Activated CD4-positive, CD25-positive, alpha-beta regulatory T cell treated with anti-CD3 and anti-CD28 coated beads, Interleukin-2, amount 50 U/mL, for 24 hours (primary cell): ENCODE data around the gene DNAJA1.
"Not testable (repeated sequence)": the region's sequence is repeated elsewhere in the genome, so short reads cannot be mapped to it uniquely, and the experiment has no call there.

Experiments used
- ATAC-seq, 2 donors: fragments of 150-1000 bp; cut with Tn5 transposase; one replicate each; pipeline ENCODE4 v1.10.0; 2021; ENCODE audit warnings: mild to moderate bottlenecking in 1 of 2, moderate library complexity in 1 of 2

Gene DNAJA1

DNA sequence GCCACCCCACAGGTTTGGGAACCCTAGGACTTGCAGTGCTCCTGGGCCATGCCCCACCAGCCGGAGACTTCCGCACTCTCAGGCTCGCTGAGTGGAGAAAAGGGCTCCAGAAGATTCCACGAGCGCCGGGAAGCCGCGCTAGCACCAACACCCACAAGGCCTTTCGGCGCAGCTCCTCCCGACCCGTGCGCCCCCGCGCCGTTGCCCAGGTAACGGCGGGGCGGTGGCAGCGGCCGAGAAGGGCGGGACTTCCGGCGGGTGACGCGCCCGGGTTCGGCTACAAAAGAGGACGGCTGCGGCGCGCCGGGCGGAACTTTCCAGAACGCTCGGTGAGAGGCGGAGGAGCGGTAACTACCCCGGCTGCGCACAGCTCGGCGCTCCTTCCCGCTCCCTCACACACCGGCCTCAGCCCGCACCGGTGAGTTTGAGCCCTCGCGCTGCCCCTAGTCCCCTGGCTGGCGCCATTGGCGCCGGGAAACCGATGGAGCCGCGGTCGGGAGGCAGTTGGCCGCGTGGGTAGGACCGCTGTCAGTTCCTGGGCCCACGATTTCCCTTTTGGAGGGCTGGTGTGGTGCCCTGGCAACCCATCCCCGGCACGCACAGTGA lies at the start of gene DNAJA1:
DNAJA1 (plus strand) TSS at position 308 of the 606 bp plus-strand sequence. CDS start 1,212 bp downstream, outside the sequence.
- peak; percentile 80 to 85 for ATAC-seq

DNA sequence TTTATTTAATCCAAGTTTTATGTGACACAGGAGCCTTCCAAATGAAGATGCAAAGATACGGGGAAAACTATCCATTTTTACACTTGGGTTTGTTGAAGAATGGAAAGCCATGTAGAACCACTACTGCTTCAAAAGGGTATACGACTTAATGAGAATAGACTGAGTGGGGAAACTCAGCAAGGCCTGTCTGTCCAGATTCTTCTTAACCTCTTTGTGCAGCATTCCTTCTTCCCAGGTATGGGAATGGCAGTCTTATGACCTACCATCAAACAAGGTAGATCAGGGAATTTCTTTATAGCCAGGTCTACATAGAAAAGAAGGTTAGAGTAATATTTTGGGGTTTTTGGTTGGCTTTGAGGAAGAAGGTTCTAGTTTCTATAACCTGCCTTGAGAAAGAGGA lies 47.0 kb upstream of the DNAJA1 start:
- no peak for ATAC-seq

GRCh38 chr9:32986971-32987370 lies 38.1 kb upstream of the DNAJA1 start:
- no peak for ATAC-seq

GRCh38 chr9:32989660-32990059 lies 35.4 kb upstream of the DNAJA1 start:
- no peak for ATAC-seq

DNA sequence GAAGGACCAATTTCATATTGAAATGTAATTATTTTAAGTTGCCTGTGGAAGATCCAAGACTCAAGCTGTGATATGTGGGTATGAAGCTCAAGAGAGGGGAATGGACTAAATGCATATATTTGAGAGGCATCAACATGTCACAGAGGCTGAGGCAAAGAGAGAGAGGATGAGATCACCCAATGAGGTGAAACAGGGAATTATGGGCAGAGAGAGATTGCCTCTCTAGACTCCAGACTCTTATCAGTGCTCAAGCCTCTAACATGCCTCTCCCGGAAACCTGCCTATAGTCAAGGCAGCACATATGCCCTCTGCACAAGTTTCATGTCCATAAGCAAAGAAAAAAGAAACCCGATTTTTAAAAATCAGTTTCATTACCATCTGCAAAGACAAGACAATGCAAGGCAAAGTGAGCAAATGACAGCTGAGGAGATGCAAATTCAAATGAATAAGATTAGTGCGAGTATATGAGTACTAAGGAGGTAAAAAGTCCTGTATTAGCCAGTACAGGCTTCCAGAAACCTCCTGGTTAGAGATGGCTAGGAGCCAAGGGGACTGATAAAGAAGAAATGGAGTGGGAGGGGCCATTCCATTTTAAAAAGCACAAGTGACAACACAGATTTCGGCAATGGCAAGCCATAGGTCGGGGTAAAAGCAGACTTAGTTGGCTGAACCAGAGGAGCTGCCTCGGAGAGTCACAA lies 33.0 kb upstream of the DNAJA1 start:
- no peak for ATAC-seq

DNA sequence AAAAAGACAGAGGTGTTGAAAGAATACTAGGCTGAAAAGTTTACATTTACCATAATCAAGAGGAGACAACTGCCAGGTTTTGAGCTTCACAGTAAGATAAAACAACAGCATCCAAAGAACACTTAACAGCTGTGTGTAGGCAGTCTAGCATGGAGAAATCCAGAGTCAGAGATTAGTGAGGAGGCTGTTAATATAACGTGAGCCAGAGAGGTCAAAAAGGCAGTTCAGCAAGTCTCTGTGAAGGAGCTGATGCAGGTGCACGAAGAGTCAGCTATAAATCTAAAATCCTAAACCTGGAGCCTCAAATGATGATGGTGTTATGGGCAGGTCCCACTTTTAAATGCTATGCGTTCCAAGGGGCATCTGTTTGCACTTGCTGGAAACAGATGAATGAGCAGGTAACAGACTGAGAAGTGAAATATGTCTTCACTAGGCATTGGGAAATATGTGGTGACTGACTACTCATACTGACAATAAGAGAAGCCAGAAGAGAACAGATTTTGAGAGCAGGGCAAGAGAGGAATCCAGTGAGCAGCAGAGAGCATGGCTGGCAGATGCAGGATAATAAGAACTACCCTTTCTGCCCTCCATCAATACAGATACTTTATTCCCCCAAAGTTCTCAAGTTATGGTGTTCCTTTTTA lies 32.4 kb upstream of the DNAJA1 start:
- ATAC-seq: no peak

GRCh38 chr9:33000682-33001055 lies 24.4 kb upstream of the DNAJA1 start:
- peak in 1 of 2 donors; percentile 1 for ATAC-seq

- ATAC-seq: not testable (repeated sequence)
Measured at GRCh38 chr9:33005335-33005734, 19.7 kb upstream of the DNAJA1 start.

DNA sequence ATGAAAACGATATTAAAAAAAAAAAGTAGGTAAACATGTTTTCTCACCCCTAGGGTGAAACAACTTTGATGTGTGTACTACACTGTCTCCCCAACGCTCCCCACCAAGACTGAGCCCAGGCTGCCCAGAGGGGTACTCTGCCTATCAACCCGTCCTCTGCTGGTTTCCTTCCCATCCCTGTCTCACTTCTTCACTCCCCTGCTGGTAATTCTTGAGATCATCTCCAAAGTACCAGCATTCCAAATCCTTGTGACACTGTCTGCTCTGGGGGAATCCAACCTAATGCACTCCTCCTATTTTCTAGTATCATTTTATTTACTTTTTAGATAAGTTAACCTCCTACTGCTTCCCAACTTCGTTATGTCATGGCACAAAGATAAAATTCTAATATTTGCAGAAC lies 17.3 kb upstream of the DNAJA1 start:
- no peak for ATAC-seq

DNA sequence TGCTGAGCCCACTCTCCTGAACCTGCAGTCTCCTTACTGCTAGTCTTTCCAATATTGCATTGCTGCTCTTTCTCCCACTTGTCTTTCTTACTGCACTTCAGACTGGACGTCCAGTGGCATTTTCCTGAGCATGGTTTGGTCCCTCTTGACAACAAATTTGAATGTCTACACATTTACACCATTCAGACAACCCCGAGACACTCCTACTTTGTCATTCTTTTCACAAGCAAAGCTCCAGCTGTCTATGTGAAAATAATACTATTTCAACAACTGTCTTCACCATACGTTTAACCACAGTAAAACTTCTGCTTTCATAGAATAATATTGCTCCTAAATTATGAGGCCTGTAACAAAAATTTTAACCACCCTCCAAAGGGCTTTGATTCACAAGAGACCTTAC lies 13.2 kb upstream of the DNAJA1 start:
- ATAC-seq: no peak

GRCh38 chr9:33012328-33013069 lies 12.6 kb upstream of the DNAJA1 start:
- no peak for ATAC-seq

DNA sequence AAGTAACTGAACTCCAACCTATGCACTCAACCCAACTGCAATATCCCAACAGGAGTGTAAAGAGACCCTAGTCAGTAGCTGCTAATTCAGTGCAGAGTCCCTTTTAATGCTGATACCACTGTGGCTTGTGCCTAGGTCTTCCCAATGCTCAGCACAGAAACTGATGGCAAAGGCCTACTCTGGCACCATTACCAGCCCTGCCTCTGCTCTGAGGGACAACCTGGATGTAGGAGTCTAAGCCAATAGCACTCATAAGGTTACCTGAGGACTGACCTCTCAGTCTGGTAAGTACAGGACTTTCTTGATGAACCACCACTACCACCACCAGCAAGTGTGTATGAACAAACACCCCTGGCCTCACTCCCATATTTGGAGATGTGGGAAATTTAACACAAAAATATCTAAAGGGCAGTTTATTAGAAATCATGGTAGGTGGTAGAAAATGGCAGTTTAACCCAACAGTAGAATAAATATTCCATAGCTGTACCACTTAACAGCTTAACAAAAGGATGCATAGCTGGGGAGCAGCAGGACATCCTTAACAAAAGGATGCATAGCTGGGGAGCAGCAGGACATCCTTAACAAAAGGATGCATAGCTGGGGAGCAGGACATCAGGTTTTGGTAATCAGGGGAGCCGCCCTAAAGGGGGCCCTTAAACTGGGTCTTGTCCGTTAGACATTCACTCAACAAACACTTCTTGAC lies 11.0 kb upstream of the DNAJA1 start:
- no peak for ATAC-seq

DNA sequence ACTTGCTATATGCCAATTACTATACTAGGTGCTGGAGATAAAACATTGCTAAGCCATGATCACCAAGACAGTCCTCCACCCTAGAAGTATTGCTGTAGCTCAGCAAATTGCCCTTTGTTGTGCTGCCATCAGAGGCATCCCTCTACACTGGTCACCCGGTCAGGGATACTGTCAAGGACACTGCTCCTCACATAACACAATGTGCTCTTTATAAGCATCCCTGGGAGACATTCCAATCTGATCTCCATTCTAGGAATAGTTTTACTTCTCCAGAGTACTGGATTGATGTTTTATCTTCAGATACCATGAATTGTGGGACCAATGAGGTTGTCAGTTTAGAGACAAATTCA lies 10.4 kb upstream of the DNAJA1 start:
- no peak for ATAC-seq

DNA sequence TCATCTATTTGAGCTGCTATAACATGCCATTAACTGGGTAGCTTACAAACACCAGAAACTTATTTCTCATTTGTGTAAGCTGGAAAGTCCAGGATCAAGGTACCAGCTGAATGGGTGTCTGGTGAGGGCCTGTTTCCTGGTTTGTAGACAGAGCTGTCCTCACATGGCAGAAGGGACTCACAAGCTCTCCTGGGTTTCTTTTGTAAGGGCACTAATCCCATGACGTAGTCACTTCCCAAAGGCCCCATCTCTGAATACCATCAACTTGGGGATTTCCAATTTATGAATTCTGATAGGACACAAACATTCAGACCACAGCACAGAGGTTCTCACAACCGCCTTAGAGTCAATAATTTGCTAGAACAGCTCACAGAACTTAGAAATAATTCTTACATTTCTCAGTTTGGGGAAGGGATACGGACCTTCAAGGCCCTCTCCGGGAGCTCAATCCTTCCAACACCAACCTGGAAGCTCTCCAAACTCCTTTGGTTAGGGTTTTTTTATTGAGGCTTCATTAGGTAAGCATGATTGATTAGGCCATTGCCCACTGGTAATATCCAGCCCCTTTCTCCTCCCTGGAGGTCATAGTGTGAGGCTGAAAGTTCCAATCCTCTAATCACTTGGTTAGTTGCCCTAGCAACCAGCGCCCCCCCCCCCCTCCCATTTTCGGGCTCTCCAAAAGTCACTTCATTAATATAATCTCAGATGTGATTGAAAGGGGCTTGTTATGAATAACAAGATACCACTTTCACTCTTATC lies 7.6 kb upstream of the DNAJA1 start:
- ATAC-seq: no peak

DNA sequence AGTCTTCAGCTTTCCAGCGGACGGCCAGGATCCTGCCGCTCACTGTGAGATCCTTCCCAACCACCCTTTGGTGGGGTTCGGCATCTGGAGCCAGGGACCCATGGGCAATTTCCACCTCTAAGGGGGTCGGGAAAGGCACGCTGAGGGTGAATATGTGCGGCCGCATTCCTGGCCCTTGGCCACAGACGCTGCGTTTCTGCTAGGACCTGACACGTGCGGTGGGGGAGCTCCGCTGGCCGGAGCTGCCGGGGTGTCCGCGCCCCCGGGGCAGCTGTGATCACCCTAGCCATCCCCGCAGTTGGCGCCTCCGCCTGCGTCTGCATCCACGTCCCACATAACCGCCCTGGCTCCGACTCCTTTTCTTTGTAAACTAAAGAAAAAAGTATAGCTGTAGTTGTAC lies 5.3 kb upstream of the DNAJA1 start:
- ATAC-seq: no peak

DNA sequence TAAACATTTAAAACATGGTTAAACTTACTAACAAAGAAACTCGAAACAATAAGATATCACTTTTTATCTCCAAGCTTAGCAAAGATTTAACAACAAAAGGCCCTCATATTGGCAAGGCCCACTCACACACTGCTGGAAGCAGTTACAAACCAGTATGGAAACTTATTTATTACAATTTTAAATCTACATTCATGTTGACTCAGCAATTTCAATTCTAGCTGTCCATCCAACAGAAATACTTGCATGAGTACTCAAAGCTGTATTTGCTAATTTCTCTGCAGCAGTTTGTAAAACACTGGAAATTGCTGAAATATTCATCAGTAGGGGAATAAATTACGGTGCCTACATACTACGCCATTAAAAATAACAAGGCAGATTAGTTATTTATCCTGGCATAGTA lies 2.8 kb upstream of the DNAJA1 start:
- no peak for ATAC-seq

- no peak for ATAC-seq
Measured at GRCh38 chr9:33022755-33023154, 2.3 kb upstream of the DNAJA1 start.

- ATAC-seq: no peak
Measured at GRCh38 chr9:33023661-33024060, 1.4 kb upstream of the DNAJA1 start.

- peak; percentile 6 to 11 for ATAC-seq
Measured at GRCh38 chr9:33024126-33024965, 727 bp upstream of the DNAJA1 start.

DNA sequence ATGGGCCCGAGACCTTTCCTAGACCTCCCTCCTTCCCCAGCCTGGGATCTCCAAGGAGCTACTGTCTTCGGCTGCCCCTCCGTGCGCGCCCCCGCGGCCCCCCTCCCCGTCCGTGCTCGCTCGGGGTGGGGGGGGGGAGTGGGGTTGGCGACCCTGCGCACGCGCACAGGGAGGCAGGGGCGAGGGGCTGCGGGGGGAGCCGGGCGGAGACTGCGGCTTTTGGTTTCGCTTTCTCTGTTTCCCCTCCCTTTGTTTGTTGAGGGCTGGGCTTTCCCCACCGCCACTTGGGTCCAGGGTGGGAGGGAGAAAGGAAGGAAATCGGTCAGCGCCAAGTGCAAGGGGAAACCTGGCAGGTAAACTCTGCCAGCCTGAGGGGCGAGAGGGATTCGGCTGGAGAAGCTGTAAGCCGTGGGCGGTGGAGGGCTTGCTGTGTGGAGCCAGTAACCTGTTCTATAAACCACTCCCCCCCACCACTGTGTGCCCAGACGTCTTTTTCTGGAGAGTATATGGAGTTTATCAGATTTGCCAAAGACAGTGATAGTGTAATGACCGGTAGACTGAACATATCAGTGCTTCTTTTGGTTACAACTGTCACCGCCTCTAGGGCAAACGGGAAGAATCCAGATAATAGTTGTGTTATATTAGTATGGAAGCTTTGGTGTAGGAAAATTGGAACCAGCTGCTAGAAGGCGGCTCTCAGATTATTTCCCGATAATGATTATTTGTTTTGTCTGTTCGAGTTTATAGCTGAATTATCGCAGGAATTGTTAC lies 684 bp downstream of the DNAJA1 start:
- ATAC-seq: peak; percentile 48 to 53
